ENCODE results near the gene MYO7A. TPM values are rescaled to one million over a fixed set of nuclear protein-coding genes. Genes with fewer than 3 reads are reported as not detected.

MYO7A gene
- total and polyA plus RNA-seq, 8 donors: 1.4 to 29.2 (median 3.3) TPM

DNA sequence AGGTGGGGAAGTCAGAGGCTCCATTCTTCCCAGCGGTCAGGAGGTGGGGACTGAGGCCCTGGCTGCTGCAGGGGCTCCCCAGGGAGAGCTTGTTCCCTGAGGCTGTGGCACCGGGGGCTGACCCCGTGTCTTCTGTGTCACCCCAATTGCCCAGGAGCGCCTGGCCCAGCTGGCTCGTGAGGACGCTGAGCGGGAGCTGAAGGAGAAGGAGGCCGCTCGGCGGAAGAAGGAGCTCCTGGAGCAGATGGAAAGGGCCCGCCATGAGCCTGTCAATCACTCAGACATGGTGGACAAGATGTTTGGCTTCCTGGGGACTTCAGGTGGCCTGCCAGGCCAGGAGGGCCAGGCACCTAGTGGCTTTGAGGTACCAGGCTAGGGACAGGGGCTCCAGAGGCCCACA, 53.2 kb downstream of the MYO7A start:
- no peak for TF ChIP-seq EP300 (IDR thresholded peaks at IDR 0.05)
- TF ChIP-seq, protein P1, sequence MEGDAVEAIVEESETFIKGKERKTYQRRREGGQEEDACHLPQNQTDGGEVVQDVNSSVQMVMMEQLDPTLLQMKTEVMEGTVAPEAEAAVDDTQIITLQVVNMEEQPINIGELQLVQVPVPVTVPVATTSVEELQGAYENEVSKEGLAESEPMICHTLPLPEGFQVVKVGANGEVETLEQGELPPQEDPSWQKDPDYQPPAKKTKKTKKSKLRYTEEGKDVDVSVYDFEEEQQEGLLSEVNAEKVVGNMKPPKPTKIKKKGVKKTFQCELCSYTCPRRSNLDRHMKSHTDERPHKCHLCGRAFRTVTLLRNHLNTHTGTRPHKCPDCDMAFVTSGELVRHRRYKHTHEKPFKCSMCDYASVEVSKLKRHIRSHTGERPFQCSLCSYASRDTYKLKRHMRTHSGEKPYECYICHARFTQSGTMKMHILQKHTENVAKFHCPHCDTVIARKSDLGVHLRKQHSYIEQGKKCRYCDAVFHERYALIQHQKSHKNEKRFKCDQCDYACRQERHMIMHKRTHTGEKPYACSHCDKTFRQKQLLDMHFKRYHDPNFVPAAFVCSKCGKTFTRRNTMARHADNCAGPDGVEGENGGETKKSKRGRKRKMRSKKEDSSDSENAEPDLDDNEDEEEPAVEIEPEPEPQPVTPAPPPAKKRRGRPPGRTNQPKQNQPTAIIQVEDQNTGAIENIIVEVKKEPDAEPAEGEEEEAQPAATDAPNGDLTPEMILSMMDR (IDR thresholded peaks at IDR 0.05): no peak
- no peak for TF ChIP-seq POLR2AphosphoS5 (IDR thresholded peaks at IDR 0.05)
- no peak for TF ChIP-seq POLR2A (IDR thresholded peaks at IDR 0.05)
- Histone ChIP-seq H3K4me3 (no peak overlapping the region), H3K36me3 (no peaks in the 10 kb centered on the region), H3K27me3 (no peaks in the 10 kb centered on the region), H3K9me3 (no peaks in the 10 kb centered on the region), H3K4me1 (no peaks in the 10 kb centered on the region), H3K27ac (no peak overlapping the region)
- intact Hi-C loops (cut with DNase I; ENCODE audit: low total_unique reads): no loop called here
- whole genome bisulfite sequencing, 5 donors: 92 to 100% (median 95%) methylated on average over 6 to 11 of the region's 11 CpGs
- DNase-seq: no peak

- 82 to 92% (median 90%) methylated on average over 13 to 22 of the region's 22 CpGs for WGBS, 5 donors
- no peaks in the 10 kb centered on the region for H3K4me1 ChIP-seq
- no peak for TF ChIP-seq POLR2A (IDR thresholded peaks at IDR 0.05)
- no peak for TF ChIP-seq POLR2AphosphoS5 (IDR thresholded peaks at IDR 0.05)
- TF ChIP-seq EP300 (IDR thresholded peaks at IDR 0.05): no peak
- TF ChIP-seq, protein P1 (IDR thresholded peaks at IDR 0.05): no peak
- DNase-seq: no peak
- no peaks in the 10 kb centered on the region for H3K27me3 ChIP-seq
- H3K4me3 ChIP-seq: no peak overlapping the region
- no peaks in the 10 kb centered on the region for H3K36me3 ChIP-seq
- H3K27ac ChIP-seq: no peak overlapping the region
- no peaks in the 10 kb centered on the region for H3K9me3 ChIP-seq
- intact Hi-C loops (cut with DNase I; ENCODE audit: low total_unique reads): no loop called here
Measured at GRCh38 chr11:77181799-77182541, 53.9 kb downstream of the MYO7A start.

DNA sequence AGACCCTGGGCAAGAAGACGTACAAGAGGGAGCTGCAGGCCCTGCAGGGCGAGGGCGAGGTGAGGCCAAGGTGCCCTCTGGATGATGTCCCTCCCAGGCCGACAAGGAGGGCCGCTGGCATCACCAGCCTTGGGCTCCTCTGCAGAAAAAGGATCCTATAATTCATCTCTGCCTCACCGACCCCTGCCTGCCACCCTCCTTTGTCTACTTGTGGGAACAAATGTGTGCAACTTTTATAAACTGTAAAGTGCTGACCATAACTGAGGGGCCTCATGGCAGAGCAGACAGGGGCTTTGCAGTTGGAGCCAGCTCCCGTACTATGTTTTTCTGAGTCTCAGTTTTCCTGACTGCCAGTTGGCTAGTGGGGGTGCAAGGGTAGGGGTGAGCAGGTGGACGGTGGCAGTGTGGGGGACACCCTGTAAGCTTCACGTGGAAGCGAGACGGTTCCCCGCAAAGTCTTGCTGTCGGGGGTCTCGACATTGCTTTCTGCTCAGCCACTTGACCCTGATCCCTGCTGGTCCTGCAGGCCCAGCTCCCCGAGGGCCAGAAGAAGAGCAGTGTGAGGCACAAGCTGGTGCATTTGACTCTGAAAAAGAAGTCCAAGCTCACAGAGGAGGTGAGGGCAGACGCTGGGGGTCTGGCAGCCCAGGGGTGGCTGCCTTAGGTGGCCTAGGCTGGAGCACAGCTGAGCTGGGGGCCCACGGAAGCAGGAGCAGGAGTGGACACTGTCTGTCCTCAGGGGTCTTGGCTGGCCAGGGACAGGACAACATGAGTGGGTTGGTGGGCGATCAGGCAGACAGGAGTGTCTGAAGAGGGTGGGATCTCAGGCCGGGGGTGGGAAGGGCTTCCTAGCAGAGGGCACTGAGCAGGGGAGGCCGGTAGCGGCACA, 54.7 kb downstream of the MYO7A start:
- no peaks in the 10 kb centered on the region for H3K36me3 ChIP-seq

GRCh38 chr11:77183431-77183984, 55.5 kb downstream of the MYO7A start:
- no peaks in the 10 kb centered on the region for H3K27me3 ChIP-seq
- intact Hi-C loops (cut with DNase I; ENCODE audit: low total_unique reads): no loop called here
- no peak for DNase-seq
- WGBS, 5 donors: 79 to 92% (median 83%) methylated on average over 4 of the region's 4 CpGs
- no peaks in the 10 kb centered on the region for H3K9me3 ChIP-seq
- no peak for TF ChIP-seq POLR2A (IDR thresholded peaks at IDR 0.05)
- no peak for TF ChIP-seq EP300 (IDR thresholded peaks at IDR 0.05)
- TF ChIP-seq, protein P1 (IDR thresholded peaks at IDR 0.05): no peak
- no peak for TF ChIP-seq POLR2AphosphoS5 (IDR thresholded peaks at IDR 0.05)
- no peak overlapping the region for H3K4me3 ChIP-seq
- no peaks in the 10 kb centered on the region for H3K36me3 ChIP-seq
- no peak overlapping the region for H3K27ac ChIP-seq
- H3K4me1 ChIP-seq: no peaks in the 10 kb centered on the region

More for the DNA sequence above, 54.7 kb downstream of the MYO7A start:
- Histone ChIP-seq H3K4me3 (no peak overlapping the region), H3K27ac (no peak overlapping the region), H3K4me1 (no peaks in the 10 kb centered on the region), H3K27me3 (no peaks in the 10 kb centered on the region), H3K9me3 (no peaks in the 10 kb centered on the region)
- TF ChIP-seq POLR2A (IDR thresholded peaks at IDR 0.05): no peak
- TF ChIP-seq, protein P1 (IDR thresholded peaks at IDR 0.05): no peak
- no peak for TF ChIP-seq POLR2AphosphoS5 (IDR thresholded peaks at IDR 0.05)
- TF ChIP-seq EP300 (IDR thresholded peaks at IDR 0.05): no peak
- no peak for DNase-seq
- WGBS, 5 donors: 89 to 94% (median 92%) methylated on average over 21 of the region's 21 CpGs
- intact Hi-C loops (cut with DNase I; ENCODE audit: low total_unique reads): no loop called here
